PC-3 (cell line): ENCODE measurements around the gene TCF7. TPM values are rescaled to one million over a fixed set of nuclear protein-coding genes. Genes with fewer than 3 reads are reported as not detected.

ENCODE experiments used
- ATAC-seq: fragments of 200-7000 bp; cut with Tn5 transposase; 2 replicates; pipeline ENCODE4 v1.9.1; 2020; ENCODE audit warnings: mild to moderate bottlenecking, moderate library complexity
- BruUV-seq: library from RNA; stranded (reverse); fragments of 400-500 nt; replicated peaks from 2 replicates; lab custom pipeline; 2021; lab: Mats Ljungman, UMichigan
- CTCF ChIA-PET: fragments of 300-600 bp; sonication (Branson Sonifier 250); formaldehyde crosslinking; loops from one replicate; lab custom pipeline; 2022; ENCODE audit warnings: antibody characterized with exemption; lab: Charles Lee
- POLR2A ChIA-PET: fragments of 300-600 bp; sonication (Branson Sonifier 250); formaldehyde crosslinking; loops from one replicate; lab custom pipeline; 2022; ENCODE audit warnings: antibody characterized with exemption; ENCODE audit not compliant: unreplicated experiment; lab: Charles Lee
- DNase-seq: peaks from one replicate; pipeline ENCODE4 v3.0.0-alpha.2; 2015
- H2AFZ ChIP-seq: fragments of 300-600 bp; sonication (generic); 2 replicates; pipeline ENCODE4 v1.6.0; 2016; ENCODE audit warnings: antibody characterized with exemption, low read length
- H3F3A ChIP-seq: fragments of 300-600 bp; sonication (generic); one replicate; pipeline ENCODE4 v1.6.0; 2017; ENCODE audit warnings: antibody characterized with exemption, low read length, control low read depth, mild to moderate bottlenecking; ENCODE audit not compliant: unreplicated experiment
- H3K27ac ChIP-seq: fragments of 300-600 bp; sonication (generic); 2 replicates; pipeline ENCODE4 v1.5.1; 2016; ENCODE audit warnings: mild to moderate bottlenecking, low read length
- H3K27me3 ChIP-seq: fragments of 300-600 bp; sonication (generic); 2 replicates; pipeline ENCODE4 v1.6.1; 2016; ENCODE audit warnings: low read length, mixed read lengths
- H3K36me3 ChIP-seq: fragments of 300-600 bp; sonication (generic); 2 replicates; pipeline ENCODE4 v1.6.1; 2016; ENCODE audit warnings: low read depth, mixed run types, low read length, mixed read lengths
- H3K4me1 ChIP-seq: fragments of 300-600 bp; sonication (generic); 2 replicates; pipeline ENCODE4 v1.5.1; 2016; ENCODE audit warnings: low read length; ENCODE audit not compliant: insufficient read depth
- H3K4me2 ChIP-seq: fragments of 300-600 bp; sonication (generic); 2 replicates; pipeline ENCODE4 v1.6.0; 2016; ENCODE audit warnings: low read length
- H3K4me3 ChIP-seq: fragments of 300-600 bp; sonication (generic); 2 replicates; pipeline ENCODE4 v1.5.1; 2016; ENCODE audit warnings: mild to moderate bottlenecking, low read length, mixed read lengths
- H3K79me2 ChIP-seq: fragments of 300-600 bp; sonication (generic); 2 replicates; pipeline ENCODE4 v1.6.1; 2017; ENCODE audit warnings: low read length, mixed read lengths
- H3K9ac ChIP-seq: fragments of 300-600 bp; sonication (generic); 2 replicates; pipeline ENCODE4 v1.6.0; 2016; ENCODE audit warnings: mild to moderate bottlenecking, low read length
- H3K9me2 ChIP-seq: fragments of 300-600 bp; sonication (generic); replicated peaks from 2 replicates; pipeline ENCODE4 v1.6.1; 2016; ENCODE audit warnings: mixed run types, low read length, mixed read lengths
- H3K9me3 ChIP-seq: fragments of 300-600 bp; sonication (generic); 2 replicates; pipeline ENCODE4 v1.6.1; 2016; ENCODE audit warnings: low read length, mixed read lengths
- H4K20me1 ChIP-seq: fragments of 300-600 bp; sonication (generic); 2 replicates; pipeline ENCODE4 v1.6.1; 2016; ENCODE audit warnings: low read length, mixed read lengths
- EZH2 ChIP-seq: fragments of 300-600 bp; sonication (generic); IDR thresholded peaks from one replicate; pipeline ENCODE4 v1.6.1; 2017; ENCODE audit warnings: antibody characterized with exemption, mild to moderate bottlenecking, low read length; ENCODE audit not compliant: unreplicated experiment
- EZH2phosphoT487 ChIP-seq: fragments of 300-600 bp; sonication (generic); IDR thresholded peaks from 2 replicates; pipeline ENCODE4 v1.6.1; 2018; ENCODE audit warnings: mild to moderate bottlenecking, antibody characterized with exemption, low read length, borderline replicate concordance
- intact Hi-C: fragments of 100-400 bp; cut with micrococcal nuclease; formaldehyde crosslinking; loops from 2 replicates; pipeline ENCODE4 v1.9.0; 2023
- total RNA-seq: library from RNA; depleted of rRNA; stranded (reverse); fragments of >200 nt; gene quantifications from 2 replicates; pipeline ENCODE4 v1.2.3, GENCODE V29; 2014
- TF ChIP-seq, protein P1 (sequence below): fragments of 300-600 bp; sonication (generic); conservative IDR thresholded peaks from 2 replicates; pipeline ENCODE4 v1.5.1; 2017; ENCODE audit warnings: antibody characterized with exemption, low read depth, mild to moderate bottlenecking, low read length

The TCF7 gene
- total RNA-seq, 1 experiment from 2014 or later, result 3.9 TPM

DNA sequence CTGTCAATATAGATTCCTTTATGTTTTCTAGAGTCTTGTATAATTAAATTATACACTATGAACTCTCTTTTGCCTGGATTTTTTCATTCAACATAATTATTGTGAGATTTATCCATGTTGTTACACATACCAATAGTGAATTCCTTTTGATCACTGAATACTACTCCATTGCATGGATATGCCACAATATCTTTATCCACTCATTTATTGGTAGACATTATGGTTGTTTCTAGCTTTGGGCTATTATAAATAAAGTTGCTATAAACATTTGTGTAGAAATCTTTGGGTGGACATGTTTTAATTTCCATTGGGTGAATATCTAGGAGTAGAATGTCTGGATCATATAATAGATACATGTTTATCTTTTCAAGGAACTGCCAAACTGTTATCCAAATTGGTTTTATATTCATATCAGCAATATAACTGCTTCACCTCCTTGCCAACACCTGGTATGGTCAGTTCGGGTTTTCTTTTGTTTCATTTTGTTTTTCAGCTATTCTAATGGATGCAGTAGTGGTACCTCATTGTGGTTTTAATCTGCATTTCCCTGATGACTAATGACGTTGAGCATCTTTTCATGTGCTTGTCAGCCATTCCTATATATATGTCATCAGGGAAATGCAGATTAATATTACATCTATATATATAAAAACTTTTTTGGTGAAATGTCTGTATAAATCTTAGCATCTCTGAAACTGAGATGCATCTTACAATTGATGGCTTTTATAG lies 32.1 kb upstream of the TCF7 start:
- ATAC-seq (no peak), DNase-seq (no peak)
- TF ChIP-seq EZH2 (no peak), EZH2phosphoT487 (no peak)
- TF ChIP-seq, protein P1, sequence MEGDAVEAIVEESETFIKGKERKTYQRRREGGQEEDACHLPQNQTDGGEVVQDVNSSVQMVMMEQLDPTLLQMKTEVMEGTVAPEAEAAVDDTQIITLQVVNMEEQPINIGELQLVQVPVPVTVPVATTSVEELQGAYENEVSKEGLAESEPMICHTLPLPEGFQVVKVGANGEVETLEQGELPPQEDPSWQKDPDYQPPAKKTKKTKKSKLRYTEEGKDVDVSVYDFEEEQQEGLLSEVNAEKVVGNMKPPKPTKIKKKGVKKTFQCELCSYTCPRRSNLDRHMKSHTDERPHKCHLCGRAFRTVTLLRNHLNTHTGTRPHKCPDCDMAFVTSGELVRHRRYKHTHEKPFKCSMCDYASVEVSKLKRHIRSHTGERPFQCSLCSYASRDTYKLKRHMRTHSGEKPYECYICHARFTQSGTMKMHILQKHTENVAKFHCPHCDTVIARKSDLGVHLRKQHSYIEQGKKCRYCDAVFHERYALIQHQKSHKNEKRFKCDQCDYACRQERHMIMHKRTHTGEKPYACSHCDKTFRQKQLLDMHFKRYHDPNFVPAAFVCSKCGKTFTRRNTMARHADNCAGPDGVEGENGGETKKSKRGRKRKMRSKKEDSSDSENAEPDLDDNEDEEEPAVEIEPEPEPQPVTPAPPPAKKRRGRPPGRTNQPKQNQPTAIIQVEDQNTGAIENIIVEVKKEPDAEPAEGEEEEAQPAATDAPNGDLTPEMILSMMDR, result no peak
- H3K4me2 ChIP-seq, result no peak overlapping the region
- no peaks in the 10 kb centered on the region for H3K79me2 ChIP-seq
- H3K9ac ChIP-seq, result no peak overlapping the region
- BruUV-seq, result no TSS peak
- H3K9me3 ChIP-seq, result no peaks in the 10 kb centered on the region
- no peak overlapping the region for H3K27ac ChIP-seq
- intact Hi-C loops, result no loop called here
- H4K20me1 ChIP-seq, result no peaks in the 10 kb centered on the region
- H2AFZ ChIP-seq, result no peak overlapping the region
- H3K4me1 ChIP-seq, result no peaks in the 10 kb centered on the region; the same call in 1 of the 2 replicates
- no peaks in the 10 kb centered on the region for H3K27me3 ChIP-seq
- no peaks in the 10 kb centered on the region for H3K36me3 ChIP-seq
- no peaks in the 10 kb centered on the region for H3K9me2 ChIP-seq
- POLR2A ChIA-PET, result no interaction called here
- no peaks in the 10 kb centered on the region for H3F3A ChIP-seq
- H3K4me3 ChIP-seq, result no peak overlapping the region
- CTCF ChIA-PET, result no interaction called here

DNA sequence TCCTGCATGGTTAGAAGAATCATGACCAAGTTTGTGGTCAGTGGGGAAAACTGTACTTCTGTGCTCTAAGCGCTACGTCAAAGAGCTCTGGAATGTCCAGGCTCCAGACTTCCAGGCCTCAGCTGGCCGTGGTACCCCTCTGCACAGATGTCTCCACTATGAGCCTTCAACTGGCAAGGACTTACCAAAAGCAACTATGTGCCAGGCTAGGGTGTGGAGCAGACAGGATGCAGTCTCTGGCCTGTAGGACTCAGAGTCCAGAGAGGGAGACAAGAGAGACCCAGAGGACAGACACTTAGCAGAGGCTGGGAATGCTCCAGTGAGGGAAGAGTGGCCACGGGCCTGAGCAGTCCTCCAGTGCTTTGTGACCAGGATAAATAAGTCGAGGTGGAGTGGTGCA lies 31.0 kb upstream of the TCF7 start:
- CTCF ChIA-PET, result no interaction called here

More for the DNA sequence above, 31.0 kb upstream of the TCF7 start:
- ATAC-seq (no peak), DNase-seq (no peak)
- Histone ChIP-seq H3K4me1 (no peaks in the 10 kb centered on the region; the same call in 1 of the 2 replicates), H3K4me2 (no peak overlapping the region), H3K9ac (no peak overlapping the region), H3K27me3 (no peaks in the 10 kb centered on the region), H3K9me3 (no peaks in the 10 kb centered on the region), H3K27ac (no peak overlapping the region), H3K9me2 (no peaks in the 10 kb centered on the region), H2AFZ (no peak overlapping the region), H3F3A (no peaks in the 10 kb centered on the region), H3K36me3 (no peaks in the 10 kb centered on the region), H3K79me2 (no peaks in the 10 kb centered on the region), H4K20me1 (no peaks in the 10 kb centered on the region), H3K4me3 (no peak overlapping the region)
- POLR2A ChIA-PET, result no interaction called here
- BruUV-seq, result no TSS peak
- intact Hi-C loops, result no loop called here
- no peak for TF ChIP-seq EZH2phosphoT487
- TF ChIP-seq EZH2, result no peak
- TF ChIP-seq, protein P1, result no peak
